Left lung (tissue), 10 donors: Measurements from ENCODE around the gene DGLUCY. TPM values are rescaled to one million over a fixed set of nuclear protein-coding genes. Genes with fewer than 3 reads are reported as not detected.
A peak's percentile ranks its signal among the peaks of the same experiment; 100 is the strongest.

Source experiments
- ATAC-seq: fragments of 200-7000 bp; cut with Tn5 transposase; one replicate; pipeline ENCODE4 v1.9.1; 2020; ENCODE audit warnings: moderate library complexity
- DNase-seq, 4 donors: peaks; one replicate each; pipeline ENCODE4 v3.0.0-alpha.2; 2013 to 2020
- H3K27ac ChIP-seq, 2 donors: fragments of 200-600 bp; sonication (generic) in 1 of 2; one replicate each; pipeline versions ENCODE4 v1.5.0 to v1.8.0; 2020 to 2021
- H3K27me3 ChIP-seq, 2 donors: fragments of 200-600 bp; sonication (generic) in 1 of 2; one replicate each; pipeline versions ENCODE4 v1.5.0 to v1.8.0; 2020 to 2021
- H3K36me3 ChIP-seq, 2 donors: fragments of 200-600 bp; sonication (generic) in 1 of 2; one replicate each; pipeline versions ENCODE4 v1.5.0 to v1.8.0; 2020 to 2021
- H3K4me1 ChIP-seq, 2 donors: fragments of 200-600 bp; one replicate each; pipeline ENCODE4 v1.8.0; 2021
- H3K4me3 ChIP-seq, 2 donors: fragments of 200-600 bp; sonication (generic) in 1 of 2; one replicate each; pipeline versions ENCODE4 v1.5.0 to v1.8.0; 2020 to 2021; ENCODE audit warnings: mild to moderate bottlenecking in 1 of 2
- H3K9me3 ChIP-seq, 2 donors: fragments of 200-600 bp; sonication (generic) in 1 of 2; one replicate each; pipeline versions ENCODE4 v1.5.0 to v1.8.0; 2020 to 2021
- intact Hi-C, 2 donors: fragments of 100-400 bp; cut with DNase I; formaldehyde crosslinking; loops; one replicate each; pipeline versions ENCODE4 v1.11.2 to v1.14.2; 2022
- polyA plus RNA-seq, 6 donors: library from polyadenylated mRNA; unstranded; fragments of 120-200 nt; gene quantifications; one replicate each; pipeline ENCODE4 v1.2.1, GENCODE V29; 2013; ENCODE audit not compliant: insufficient read length in 6 of 6
- total RNA-seq, 2 donors: library from RNA; stranded (reverse); fragmentation: NEBNext Ultra II Directional; extraction: Animal tissue kit (Norgen Biotek cat#: 25700); gene quantifications; one replicate each; pipeline ENCODE4 v1.2.1, GENCODE V29; 2021
- TF ChIP-seq, protein P1 (sequence below), 2 donors: fragments of 200-600 bp; sonication (generic) in 1 of 2; IDR thresholded peaks; one replicate each; pipeline versions ENCODE4 v1.5.0 to v1.8.0; 2021; ENCODE audit warnings: antibody characterized with exemption in 2 of 2
- donor health status: DM: no; HTN: yes; CAD: no.
- donor health status: DM: no; HTN: no; CAD: no.

Gene DGLUCY
- total and polyA plus RNA-seq, 8 donors: 56.7 to 77.0 (median 66.1) TPM

DNA sequence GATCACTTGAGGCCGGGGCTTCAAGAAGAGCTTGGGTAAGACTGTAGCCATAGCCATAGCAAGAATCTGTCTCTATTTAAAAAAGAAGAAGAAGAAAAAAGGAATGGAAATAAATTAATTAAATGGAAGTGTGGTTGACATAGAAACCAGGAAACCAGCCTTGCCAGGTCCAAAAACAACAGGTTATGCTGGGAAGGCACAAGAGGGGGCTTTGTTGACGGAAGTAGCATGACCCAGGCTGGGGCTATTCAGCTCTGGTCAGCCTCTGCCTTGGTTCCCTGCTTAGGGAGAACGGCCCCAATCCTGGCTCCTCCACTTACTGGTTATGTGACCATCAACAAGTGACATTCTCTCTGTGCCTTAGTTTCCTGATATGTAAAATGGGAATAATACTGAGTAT lies 145.0 kb downstream of the DGLUCY start:
- no peak overlapping the region for H3K4me3 ChIP-seq
- peak overlapping the region in 1 of 2 donors; percentile 58 for H3K27ac ChIP-seq
- ATAC-seq: no peak
- peaks cover 0 to 12% of the 10 kb centered on the region in 2 donors for H3K27me3 ChIP-seq
- TF ChIP-seq, protein P1, sequence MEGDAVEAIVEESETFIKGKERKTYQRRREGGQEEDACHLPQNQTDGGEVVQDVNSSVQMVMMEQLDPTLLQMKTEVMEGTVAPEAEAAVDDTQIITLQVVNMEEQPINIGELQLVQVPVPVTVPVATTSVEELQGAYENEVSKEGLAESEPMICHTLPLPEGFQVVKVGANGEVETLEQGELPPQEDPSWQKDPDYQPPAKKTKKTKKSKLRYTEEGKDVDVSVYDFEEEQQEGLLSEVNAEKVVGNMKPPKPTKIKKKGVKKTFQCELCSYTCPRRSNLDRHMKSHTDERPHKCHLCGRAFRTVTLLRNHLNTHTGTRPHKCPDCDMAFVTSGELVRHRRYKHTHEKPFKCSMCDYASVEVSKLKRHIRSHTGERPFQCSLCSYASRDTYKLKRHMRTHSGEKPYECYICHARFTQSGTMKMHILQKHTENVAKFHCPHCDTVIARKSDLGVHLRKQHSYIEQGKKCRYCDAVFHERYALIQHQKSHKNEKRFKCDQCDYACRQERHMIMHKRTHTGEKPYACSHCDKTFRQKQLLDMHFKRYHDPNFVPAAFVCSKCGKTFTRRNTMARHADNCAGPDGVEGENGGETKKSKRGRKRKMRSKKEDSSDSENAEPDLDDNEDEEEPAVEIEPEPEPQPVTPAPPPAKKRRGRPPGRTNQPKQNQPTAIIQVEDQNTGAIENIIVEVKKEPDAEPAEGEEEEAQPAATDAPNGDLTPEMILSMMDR (IDR thresholded peaks at IDR 0.05): no peak
- DNase-seq: no peak
- intact Hi-C loops: no loop called here
- no peaks in the 10 kb centered on the region for H3K36me3 ChIP-seq
- peaks cover 3 to 22% of the 10 kb centered on the region in 2 donors for H3K4me1 ChIP-seq
- H3K9me3 ChIP-seq: no peaks in the 10 kb centered on the region

DNA sequence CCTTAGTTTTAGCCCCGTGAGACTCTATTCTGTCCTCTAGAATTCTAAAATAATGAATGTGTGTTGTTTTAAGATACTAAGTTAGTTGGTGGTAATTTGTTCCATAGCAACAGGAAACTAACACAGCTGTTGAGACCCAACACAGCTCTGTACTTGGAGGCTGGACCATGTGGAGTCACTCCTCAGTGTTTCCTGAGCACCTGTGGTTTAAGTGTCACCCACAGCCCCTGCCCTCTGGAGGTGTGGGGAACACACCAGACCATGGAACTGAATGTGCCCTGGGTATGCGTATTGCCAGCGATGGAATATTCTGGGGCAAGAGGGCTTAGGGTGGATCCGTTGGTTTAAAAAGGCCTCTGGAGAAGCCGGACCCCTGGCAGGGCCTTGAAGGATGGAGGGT lies 147.2 kb downstream of the DGLUCY start:
- DNase-seq (no peak), ATAC-seq (no peak)
- Histone ChIP-seq H3K9me3 (no peaks in the 10 kb centered on the region), H3K27ac (no peak overlapping the region), H3K4me3 (no peak overlapping the region), H3K36me3 (no peaks in the 10 kb centered on the region), H3K27me3 (peaks cover 0 to 26% of the 10 kb centered on the region in 2 donors), H3K4me1 (peaks cover 0 to 20% of the 10 kb centered on the region in 2 donors)
- intact Hi-C loops: no loop called here
- TF ChIP-seq, protein P1 (IDR thresholded peaks at IDR 0.05): no peak

DNA sequence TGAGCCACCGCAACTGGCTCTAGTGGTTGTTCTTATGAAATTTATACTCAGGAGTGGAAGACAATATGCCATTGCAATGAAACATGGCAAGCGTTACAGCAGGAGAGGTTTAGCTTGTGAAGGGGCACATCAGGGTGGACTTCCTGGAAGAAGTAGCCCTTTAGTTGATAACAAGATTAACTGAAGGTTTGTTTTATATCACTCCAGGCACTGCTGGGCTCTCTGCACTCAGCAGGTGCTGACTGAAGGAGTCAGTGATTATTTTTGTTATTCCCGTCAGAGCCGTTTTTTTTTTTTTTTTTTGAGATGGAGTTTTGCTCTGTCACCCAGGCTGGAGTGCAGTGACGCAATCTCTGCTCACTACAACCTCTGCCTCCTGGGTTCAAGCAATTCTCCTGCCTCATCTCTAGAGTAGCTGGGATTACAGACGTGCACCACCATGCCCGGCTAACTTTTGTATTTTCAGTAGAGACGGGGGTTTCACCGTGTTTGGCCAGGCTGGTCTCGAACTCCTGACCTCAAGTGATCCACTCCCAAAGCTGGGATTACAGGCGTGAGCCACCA lies 148.2 kb downstream of the DGLUCY start:
- H3K4me3 ChIP-seq: no peak overlapping the region
- H3K4me1 ChIP-seq: peaks cover 0 to 20% of the 10 kb centered on the region in 2 donors
- intact Hi-C loops: no loop called here
- H3K9me3 ChIP-seq: no peaks in the 10 kb centered on the region
- no peaks in the 10 kb centered on the region for H3K36me3 ChIP-seq
- ATAC-seq (peak; percentile 28), DNase-seq (no peak)
- TF ChIP-seq, protein P1 (IDR thresholded peaks at IDR 0.05): no peak
- H3K27ac ChIP-seq: no peak overlapping the region
- peaks cover 0 to 26% of the 10 kb centered on the region in 2 donors for H3K27me3 ChIP-seq

DNA sequence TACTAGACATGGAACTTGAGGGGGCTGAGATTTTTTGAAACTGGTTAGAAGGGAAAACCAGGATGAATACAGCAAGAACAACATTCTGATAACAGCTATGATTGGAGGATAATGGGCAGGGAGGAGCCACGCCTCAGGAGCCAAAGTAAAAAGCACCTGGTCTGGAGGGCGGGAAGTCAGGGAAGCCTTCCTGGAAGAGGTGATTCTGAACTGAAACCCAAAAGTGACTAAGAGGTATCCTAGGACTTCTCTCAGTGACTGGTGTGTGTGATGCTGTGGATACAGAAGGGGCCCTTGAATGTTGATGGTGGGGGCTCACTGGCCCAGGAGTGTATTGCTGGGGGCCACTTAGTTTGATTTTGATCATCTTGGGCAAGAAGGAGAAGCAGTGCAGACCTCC lies 149.5 kb downstream of the DGLUCY start:
- intact Hi-C loops: no loop called here
- H3K9me3 ChIP-seq: no peaks in the 10 kb centered on the region
- H3K36me3 ChIP-seq: no peaks in the 10 kb centered on the region
- peaks cover 0 to 8% of the 10 kb centered on the region in 2 donors for H3K4me1 ChIP-seq
- peak overlapping the region in 1 of 2 donors; percentile 37 for H3K4me3 ChIP-seq
- DNase-seq: no peak
- TF ChIP-seq, protein P1 (IDR thresholded peaks at IDR 0.05): no peak
- no peak overlapping the region for H3K27ac ChIP-seq
- H3K27me3 ChIP-seq: peaks cover 0 to 26% of the 10 kb centered on the region in 2 donors
- peak; percentile 9 for ATAC-seq

DNA sequence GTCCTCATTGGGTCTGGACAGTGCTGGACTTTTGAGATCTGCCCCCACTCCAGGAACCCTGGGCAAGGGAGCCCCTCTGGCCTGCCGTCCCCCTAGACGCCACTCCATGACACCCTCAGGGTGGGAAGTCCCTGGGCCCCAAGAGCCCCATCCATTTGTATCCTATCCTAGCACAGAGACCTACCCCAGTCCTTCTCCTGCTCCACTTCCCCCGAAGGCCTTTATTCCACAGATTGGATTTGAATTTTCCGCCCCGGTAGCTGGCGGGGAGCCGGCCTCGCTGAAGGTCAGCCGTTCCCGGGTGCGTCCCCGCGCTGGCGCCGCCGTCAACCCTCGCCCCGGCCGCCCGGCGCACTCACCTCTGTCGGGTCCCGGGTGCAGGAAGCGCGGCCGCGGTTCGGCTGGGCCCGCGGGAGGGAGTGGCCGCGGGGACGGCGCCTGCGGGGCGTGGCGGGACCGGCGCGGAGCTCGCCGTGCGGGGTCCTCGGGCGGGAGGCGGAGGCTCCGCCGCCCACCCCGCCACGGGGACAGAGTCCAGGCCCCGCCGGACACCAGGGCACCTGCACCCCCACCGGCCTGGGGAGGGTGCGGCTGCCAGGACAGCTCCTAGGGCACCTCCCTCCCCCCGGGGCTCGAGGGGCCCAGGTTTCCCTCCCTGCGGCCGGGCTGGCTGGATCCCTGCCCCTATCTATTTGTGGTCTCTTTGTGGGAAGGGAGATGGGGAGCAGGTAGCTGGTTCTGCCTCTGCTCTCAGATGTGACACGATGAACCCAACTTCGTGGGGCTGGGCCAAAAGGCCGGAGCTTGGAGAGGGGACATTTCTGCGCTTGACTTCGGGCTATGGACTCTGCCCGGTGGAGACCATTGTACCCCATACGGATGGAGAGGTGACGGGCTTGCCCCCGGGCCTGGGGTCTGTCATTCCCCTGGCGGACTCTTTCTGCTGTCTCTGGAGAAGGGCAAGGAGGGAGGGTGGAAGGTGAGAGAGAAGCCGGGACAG lies 150.6 kb downstream of the DGLUCY start:
- peak overlapping the region; percentile 33 to 37 for H3K4me3 ChIP-seq
- H3K4me1 ChIP-seq: peaks cover 0 to 10% of the 10 kb centered on the region in 2 donors
- peaks cover 0 to under 1% of the 10 kb centered on the region in 2 donors for H3K36me3 ChIP-seq
- intact Hi-C loops: no loop called here
- ATAC-seq (peak; percentile 70), DNase-seq (peak in 1 of 4 donors; percentile 90)
- TF ChIP-seq, protein P1 (IDR thresholded peaks at IDR 0.05): no peak
- peaks cover 0 to 26% of the 10 kb centered on the region in 2 donors for H3K27me3 ChIP-seq
- no peaks in the 10 kb centered on the region for H3K9me3 ChIP-seq
- peak overlapping the region in 1 of 2 donors; percentile 55 for H3K27ac ChIP-seq
